AML-193 (cell line): ENCODE measurements around the gene MX1.
"Not testable (repeated sequence)": the region's sequence is repeated elsewhere in the genome, so short reads cannot be mapped to it uniquely, and the experiment has no call there.

Source experiments
- DNase-seq, 2 experiments: peaks; one replicate each; lab custom pipeline; 2025; lab: John Stamatoyannopoulos, UW

The MX1 gene

GRCh38 chr21:41407541-41408460 is 18.2 kb upstream of the MX1 start:
- DNase-seq: no peak

GRCh38 chr21:41410361-41410760 is 15.7 kb upstream of the MX1 start:
- DNase-seq: no peak

- DNase-seq: no peak
Observed at GRCh38 chr21:41410767-41411448, 15.1 kb upstream of the MX1 start.

GRCh38 chr21:41411449-41412089 is 14.5 kb upstream of the MX1 start:
- DNase-seq: no peak

- DNase-seq: not testable (repeated sequence)
Observed at GRCh38 chr21:41417505-41417904, 8.5 kb upstream of the MX1 start.

- no peak for DNase-seq
Observed at GRCh38 chr21:41418393-41418792, 7.6 kb upstream of the MX1 start.

GRCh38 chr21:41418956-41419680 is 6.9 kb upstream of the MX1 start:
- DNase-seq: no peak

- peak; percentile 23 to 47 for DNase-seq
Observed at GRCh38 chr21:41419921-41420862, 5.8 kb upstream of the MX1 start.

GRCh38 chr21:41420998-41421397 is 5.0 kb upstream of the MX1 start:
- DNase-seq: not testable (repeated sequence)

GRCh38 chr21:41422546-41423304 is 3.3 kb upstream of the MX1 start:
- no peak for DNase-seq

- not testable (repeated sequence) for DNase-seq
Observed at GRCh38 chr21:41423305-41423636, 2.8 kb upstream of the MX1 start.

GRCh38 chr21:41425588-41425953 is 468 bp upstream of the MX1 start:
- DNase-seq: no peak

GRCh38 chr21:41426676-41427404 is 801 bp downstream of the MX1 start:
- DNase-seq: no peak

GRCh38 chr21:41427556-41427955 is 1.5 kb downstream of the MX1 start:
- no peak for DNase-seq

GRCh38 chr21:41428311-41428710 is 2.3 kb downstream of the MX1 start:
- no peak for DNase-seq

GRCh38 chr21:41428847-41429246 is 2.8 kb downstream of the MX1 start:
- no peak for DNase-seq

GRCh38 chr21:41429305-41429704 is 3.3 kb downstream of the MX1 start:
- no peak for DNase-seq

GRCh38 chr21:41429925-41430491 is 4.0 kb downstream of the MX1 start:
- no peak for DNase-seq

- DNase-seq: no peak
Observed at GRCh38 chr21:41431788-41432548, 5.9 kb downstream of the MX1 start.
